ENCODE results near the gene DHX58.

Gene DHX58

DNA sequence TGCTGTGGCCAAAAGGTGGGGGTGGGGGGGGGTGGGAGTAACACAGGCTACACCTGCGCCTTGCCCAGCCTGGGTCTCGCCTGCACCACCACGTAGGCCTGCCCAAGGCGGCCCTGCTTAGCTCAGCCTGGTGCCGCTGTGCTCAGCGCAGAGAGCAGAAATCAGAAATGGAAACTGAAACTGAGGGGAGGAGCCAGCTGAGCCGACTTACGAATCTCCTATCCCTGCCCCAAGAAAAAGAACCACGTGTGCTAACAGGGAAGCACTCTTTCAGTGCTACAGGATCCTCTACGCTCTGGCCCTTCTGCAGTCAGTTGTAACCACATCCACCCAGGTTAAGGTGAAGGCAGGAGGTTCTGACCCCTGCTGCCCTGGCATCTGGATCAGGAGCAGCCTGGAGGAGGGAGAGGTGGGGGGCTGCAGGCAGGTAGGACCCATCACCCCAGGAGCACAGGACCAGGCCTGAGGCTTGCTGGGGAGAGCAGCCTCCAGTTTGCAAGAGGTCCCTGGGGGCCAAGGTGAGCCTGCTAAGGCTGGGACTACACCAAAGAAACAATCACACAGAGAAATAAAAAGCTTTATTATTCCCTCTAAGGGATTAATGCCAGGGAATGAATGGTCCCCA is at the start of gene DHX58:
Gene DHX58, minus strand, starts transcription at position 163 of the 625 bp plus-strand sequence. CDS start 822 bp downstream, outside the sequence.
- no peak within 1 kb of the TSS for H2AFZ ChIP-seq (ENCODE audit: low read depth, low read length)
- TF ChIP-seq CTCF (IDR thresholded peaks at IDR 0.05; ENCODE audit: low read depth, low read length) (no peak), EZH2phosphoT487 (IDR thresholded peaks at IDR 0.05; ENCODE audit: low read depth) (no peak)
- no peaks in the 10 kb centered on the region for H3K79me2 ChIP-seq (ENCODE audit: low read length)
- no peaks in the 10 kb centered on the region for H3K27me3 ChIP-seq (ENCODE audit: low read depth, low read length)
- peak within 1 kb of the TSS; percentile 97 for H3K4me2 ChIP-seq (ENCODE audit: low read length)
- no peaks in the 10 kb centered on the region for H3K9me3 ChIP-seq (ENCODE audit: insufficient read depth, low read length)
- peak within 1 kb of the TSS; percentile 83 for H3K27ac ChIP-seq (ENCODE audit: low read length)
- H3K9ac ChIP-seq (ENCODE audit: low read length) = peak within 1 kb of the TSS; percentile 87
- H3K36me3 ChIP-seq (replicated peaks; ENCODE audit: low read depth, low read length) = peaks cover 15% of the 10 kb centered on the region
- H3K4me3 ChIP-seq (ENCODE audit: low read length) = peak within 1 kb of the TSS; percentile 80
- no peaks in the 10 kb centered on the region for H4K20me1 ChIP-seq (ENCODE audit: insufficient read depth, low read length)
- peaks cover 51% of the 10 kb centered on the region for H3K4me1 ChIP-seq (ENCODE audit: low read length)

GRCh38 chr17:42160531-42160910 is 48.0 kb upstream of the DHX58 start:
- Histone ChIP-seq H3K9ac (ENCODE audit: low read length) (no peak overlapping the region), H3K27me3 (ENCODE audit: low read depth, low read length) (no peaks in the 10 kb centered on the region), H3K79me2 (ENCODE audit: low read length) (no peaks in the 10 kb centered on the region), H3K9me3 (ENCODE audit: insufficient read depth, low read length) (no peaks in the 10 kb centered on the region), H3K36me3 (replicated peaks; ENCODE audit: low read depth, low read length) (no peaks in the 10 kb centered on the region), H3K4me1 (ENCODE audit: low read length) (peaks cover 25% of the 10 kb centered on the region), H4K20me1 (ENCODE audit: insufficient read depth, low read length) (no peaks in the 10 kb centered on the region), H3K4me2 (ENCODE audit: low read length) (no peak overlapping the region), H3K27ac (ENCODE audit: low read length) (no peak overlapping the region), H2AFZ (ENCODE audit: low read depth, low read length) (no peak overlapping the region), H3K4me3 (ENCODE audit: low read length) (no peak overlapping the region)
- TF ChIP-seq EZH2phosphoT487 (IDR thresholded peaks at IDR 0.05; ENCODE audit: low read depth) = no peak
- TF ChIP-seq CTCF (IDR thresholded peaks at IDR 0.05; ENCODE audit: low read depth, low read length) = no peak

- no peak overlapping the region for H3K4me2 ChIP-seq (ENCODE audit: low read length)
Measured at GRCh38 chr17:42159796-42160530, 47.4 kb upstream of the DHX58 start.

More at GRCh38 chr17:42159796-42160530, 47.4 kb upstream of the DHX58 start:
- no peak for TF ChIP-seq EZH2phosphoT487 (IDR thresholded peaks at IDR 0.05; ENCODE audit: low read depth)
- TF ChIP-seq CTCF (IDR thresholded peaks at IDR 0.05; ENCODE audit: low read depth, low read length) = no peak
- Histone ChIP-seq H3K27ac (ENCODE audit: low read length) (no peak overlapping the region), H2AFZ (ENCODE audit: low read depth, low read length) (no peak overlapping the region), H3K4me1 (ENCODE audit: low read length) (peaks cover 28% of the 10 kb centered on the region), H3K27me3 (ENCODE audit: low read depth, low read length) (no peaks in the 10 kb centered on the region), H3K36me3 (replicated peaks; ENCODE audit: low read depth, low read length) (no peaks in the 10 kb centered on the region), H3K79me2 (ENCODE audit: low read length) (no peaks in the 10 kb centered on the region), H3K4me3 (ENCODE audit: low read length) (no peak overlapping the region), H3K9ac (ENCODE audit: low read length) (no peak overlapping the region), H4K20me1 (ENCODE audit: insufficient read depth, low read length) (no peaks in the 10 kb centered on the region), H3K9me3 (ENCODE audit: insufficient read depth, low read length) (no peaks in the 10 kb centered on the region)
